HG03575 (cell line): ENCODE measurements around the gene FTSJ3.

ENCODE experiments used
- ATAC-seq: cut with Tn5 transposase; IDR thresholded peaks from one replicate; pipeline ENCODE4 v1.9.1; 2021; ENCODE audit not compliant: unreplicated experiment, insufficient number of reproducible peaks, low FRiP score; ENCODE audit errors: extremely low read depth

Gene FTSJ3

GRCh38 chr17:63832014-63832413 is 4.6 kb upstream of the FTSJ3 start:
- no peak for ATAC-seq

- no peak for ATAC-seq
These were observed 4.0 kb upstream of the FTSJ3 start for GRCh38 chr17:63831505-63831904.

- ATAC-seq, result no peak
These were observed 3.5 kb upstream of the FTSJ3 start for GRCh38 chr17:63830904-63831491.

- ATAC-seq, result no peak
These were observed 2.8 kb upstream of the FTSJ3 start for GRCh38 chr17:63830278-63830677.

- ATAC-seq, result no peak
These were observed 1.5 kb upstream of the FTSJ3 start for GRCh38 chr17:63828936-63829335.

GRCh38 chr17:63827801-63828221 is 348 bp upstream of the FTSJ3 start:
- ATAC-seq, result no peak

- ATAC-seq, result no peak
These were observed 928 bp downstream of the FTSJ3 start for GRCh38 chr17:63826468-63827001.

GRCh38 chr17:63824362-63824761 is 3.1 kb downstream of the FTSJ3 start:
- no peak for ATAC-seq

GRCh38 chr17:63823659-63824331 is 3.7 kb downstream of the FTSJ3 start:
- ATAC-seq, result no peak

GRCh38 chr17:63822537-63822936 is 4.9 kb downstream of the FTSJ3 start:
- no peak for ATAC-seq

GRCh38 chr17:63821804-63822203 is 5.7 kb downstream of the FTSJ3 start:
- ATAC-seq, result no peak

GRCh38 chr17:63820963-63821561 is 6.4 kb downstream of the FTSJ3 start:
- no peak for ATAC-seq

- no peak for ATAC-seq
These were observed 7.6 kb downstream of the FTSJ3 start for GRCh38 chr17:63819585-63820537.

- no peak for ATAC-seq
These were observed 8.3 kb downstream of the FTSJ3 start for GRCh38 chr17:63819131-63819530.

GRCh38 chr17:63817736-63818385 is 9.6 kb downstream of the FTSJ3 start:
- no peak for ATAC-seq

GRCh38 chr17:63816669-63817068 is 10.8 kb downstream of the FTSJ3 start:
- ATAC-seq, result no peak

GRCh38 chr17:63816123-63816522 is 11.3 kb downstream of the FTSJ3 start:
- no peak for ATAC-seq

- ATAC-seq, result no peak
These were observed 17.5 kb downstream of the FTSJ3 start for GRCh38 chr17:63809970-63810369.

GRCh38 chr17:63805591-63805990 is 21.9 kb downstream of the FTSJ3 start:
- no peak for ATAC-seq
